D721Med (cell line): Measurements from ENCODE around the gene PMPCA.

Source experiments
- DNase-seq: peaks from one replicate; pipeline ENCODE4 v3.0.0; 2011; ENCODE audit warnings: low spot score; ENCODE audit not compliant: insufficient read length
- FAIRE-seq: peaks from 2 replicates; lab custom pipeline; 2011; peaks lifted over from hg19 to GRCh38; lab: Jason Lieb, UNC
- TF ChIP-seq, protein P1 (sequence below): IDR thresholded peaks from 2 replicates; pipeline ENCODE4 v1.5.1; 2012; ENCODE audit warnings: mild to moderate bottlenecking, control low read depth; ENCODE audit not compliant: insufficient read depth; ENCODE audit errors: missing control alignments

The PMPCA gene

DNA sequence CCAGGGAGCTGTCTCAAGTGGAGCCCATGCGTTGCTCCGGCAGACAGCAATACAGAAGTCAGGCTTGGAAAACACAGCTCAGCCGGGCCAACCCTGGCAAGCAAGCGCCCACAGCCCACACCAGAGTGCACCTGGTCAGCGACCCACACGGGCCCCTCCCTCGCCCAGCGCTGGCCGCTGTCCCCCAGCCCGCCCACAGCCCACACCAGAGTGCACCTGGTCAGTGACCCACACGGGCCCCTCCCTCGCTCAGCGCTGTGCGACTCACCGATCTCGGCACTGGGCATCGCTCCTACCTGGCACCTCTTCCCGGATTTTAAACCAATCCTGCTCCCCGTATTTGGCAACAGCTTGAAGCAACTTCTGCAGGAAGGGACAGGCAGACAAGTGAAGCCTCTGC is 23.2 kb upstream of the PMPCA start:
- DNase-seq (no peak), FAIRE-seq (no peak)
- TF ChIP-seq, protein P1, sequence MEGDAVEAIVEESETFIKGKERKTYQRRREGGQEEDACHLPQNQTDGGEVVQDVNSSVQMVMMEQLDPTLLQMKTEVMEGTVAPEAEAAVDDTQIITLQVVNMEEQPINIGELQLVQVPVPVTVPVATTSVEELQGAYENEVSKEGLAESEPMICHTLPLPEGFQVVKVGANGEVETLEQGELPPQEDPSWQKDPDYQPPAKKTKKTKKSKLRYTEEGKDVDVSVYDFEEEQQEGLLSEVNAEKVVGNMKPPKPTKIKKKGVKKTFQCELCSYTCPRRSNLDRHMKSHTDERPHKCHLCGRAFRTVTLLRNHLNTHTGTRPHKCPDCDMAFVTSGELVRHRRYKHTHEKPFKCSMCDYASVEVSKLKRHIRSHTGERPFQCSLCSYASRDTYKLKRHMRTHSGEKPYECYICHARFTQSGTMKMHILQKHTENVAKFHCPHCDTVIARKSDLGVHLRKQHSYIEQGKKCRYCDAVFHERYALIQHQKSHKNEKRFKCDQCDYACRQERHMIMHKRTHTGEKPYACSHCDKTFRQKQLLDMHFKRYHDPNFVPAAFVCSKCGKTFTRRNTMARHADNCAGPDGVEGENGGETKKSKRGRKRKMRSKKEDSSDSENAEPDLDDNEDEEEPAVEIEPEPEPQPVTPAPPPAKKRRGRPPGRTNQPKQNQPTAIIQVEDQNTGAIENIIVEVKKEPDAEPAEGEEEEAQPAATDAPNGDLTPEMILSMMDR = no peak

DNA sequence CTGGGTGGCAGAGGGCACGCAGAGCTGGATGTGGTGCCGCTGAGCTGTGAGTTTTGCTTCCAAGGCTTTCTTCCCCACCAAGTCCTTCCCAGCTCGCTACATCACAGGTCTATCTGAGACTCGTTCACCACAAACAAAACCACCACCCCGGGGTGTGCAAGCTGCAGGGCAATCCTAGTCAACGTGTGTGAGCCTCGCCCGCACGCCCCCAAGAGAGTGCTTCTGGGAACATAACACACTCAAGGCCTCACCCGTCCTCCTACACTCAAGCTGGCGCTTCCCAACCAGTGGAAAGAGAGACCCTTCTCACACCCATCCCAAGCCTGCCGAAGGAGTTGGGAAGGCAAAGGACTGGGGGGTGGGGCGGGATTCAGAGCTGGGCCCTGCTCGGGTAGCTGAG is 21.1 kb upstream of the PMPCA start:
- FAIRE-seq = no peak
- DNase-seq = no peak
- TF ChIP-seq, protein P1 = no peak

DNA sequence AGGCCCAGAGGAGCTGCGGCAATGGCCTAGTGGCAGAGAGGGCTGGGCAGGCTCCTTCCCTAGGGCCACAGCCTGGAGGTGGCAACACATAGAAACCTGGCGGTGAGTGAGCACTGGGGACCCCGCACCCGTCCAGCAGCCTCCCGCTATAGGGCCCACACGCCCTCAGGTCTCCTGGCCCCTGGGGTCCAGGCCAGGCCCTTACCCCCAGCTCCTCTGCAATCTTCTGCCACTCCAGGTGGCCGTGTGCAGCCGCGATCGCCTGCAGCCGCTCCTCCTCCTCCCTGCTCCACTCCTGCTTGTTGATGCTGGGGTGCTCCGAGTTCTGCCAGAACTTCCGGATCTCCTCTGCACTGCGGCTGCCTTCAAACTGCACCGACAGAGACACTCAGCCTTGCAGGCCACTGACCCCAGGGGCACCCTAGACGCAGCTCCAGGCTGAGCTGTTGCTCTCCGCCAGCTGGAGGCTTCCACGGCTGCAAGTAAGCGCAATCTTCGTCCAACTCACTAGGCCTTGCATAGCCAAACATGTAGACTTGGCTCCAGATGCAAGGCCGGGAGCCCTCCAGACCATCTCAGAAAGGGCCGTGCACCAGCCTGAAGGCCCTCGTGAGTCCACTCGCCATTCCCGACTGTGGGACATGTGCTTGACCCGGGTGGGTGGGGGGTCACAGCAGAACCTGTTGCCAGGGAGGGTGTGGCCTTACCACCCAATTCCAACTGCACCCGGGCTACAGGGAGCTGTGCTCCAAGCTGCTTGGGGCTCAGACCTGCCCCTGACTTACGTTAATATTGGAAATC is 18.5 kb upstream of the PMPCA start:
- no peak for FAIRE-seq
- TF ChIP-seq, protein P1 = no peak
- no peak for DNase-seq

DNA sequence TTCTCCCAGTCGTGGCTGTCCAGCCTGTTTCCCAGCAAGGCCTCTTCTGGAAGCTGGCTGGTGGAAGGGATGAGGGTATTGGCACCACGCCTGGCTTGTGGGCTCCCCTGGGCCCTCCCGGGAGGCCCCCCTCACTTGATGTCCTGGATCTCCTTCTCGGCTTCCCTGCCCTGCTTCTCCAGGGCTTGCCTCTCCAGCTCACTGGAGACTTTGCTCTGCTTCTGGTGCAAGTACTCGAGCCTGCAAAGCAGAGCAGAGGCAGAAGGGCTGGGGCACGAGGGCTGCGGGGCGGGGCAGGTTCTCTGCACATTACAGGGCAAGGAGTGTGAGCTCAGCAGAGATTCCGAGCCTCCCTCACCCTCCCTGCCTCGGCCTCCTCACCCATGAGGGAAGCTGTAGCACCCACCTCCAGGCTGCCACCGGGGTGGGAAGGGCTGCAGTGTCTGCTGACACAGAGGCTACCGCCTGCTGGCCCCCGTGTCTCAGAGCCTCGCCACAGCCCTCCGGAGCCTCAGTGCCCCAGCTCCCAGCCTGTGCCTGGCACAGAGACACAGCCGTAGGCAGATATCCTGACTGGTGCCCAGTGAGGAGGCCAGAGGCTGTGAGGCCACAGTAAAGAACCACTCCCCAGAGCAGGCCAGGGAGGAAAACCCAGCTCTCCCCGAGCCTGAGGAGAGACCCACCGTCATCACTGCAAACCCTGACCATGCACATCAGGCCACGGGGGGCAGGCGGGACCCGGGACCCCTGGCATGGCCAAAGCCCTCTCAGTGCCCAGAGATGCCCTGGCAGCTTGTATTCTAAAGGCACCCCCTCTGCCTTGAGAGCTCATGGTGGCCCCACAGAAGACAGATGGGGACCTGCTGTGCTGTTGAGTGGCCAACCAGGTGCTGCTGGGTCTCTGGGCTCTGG is 17.7 kb upstream of the PMPCA start:
- no peak for FAIRE-seq
- TF ChIP-seq, protein P1 = no peak
- DNase-seq = no peak

- DNase-seq (no peak), FAIRE-seq (no peak)
- TF ChIP-seq, protein P1 = no peak
Measured at GRCh38 chr9:136393531-136393930, 16.9 kb upstream of the PMPCA start.

DNA sequence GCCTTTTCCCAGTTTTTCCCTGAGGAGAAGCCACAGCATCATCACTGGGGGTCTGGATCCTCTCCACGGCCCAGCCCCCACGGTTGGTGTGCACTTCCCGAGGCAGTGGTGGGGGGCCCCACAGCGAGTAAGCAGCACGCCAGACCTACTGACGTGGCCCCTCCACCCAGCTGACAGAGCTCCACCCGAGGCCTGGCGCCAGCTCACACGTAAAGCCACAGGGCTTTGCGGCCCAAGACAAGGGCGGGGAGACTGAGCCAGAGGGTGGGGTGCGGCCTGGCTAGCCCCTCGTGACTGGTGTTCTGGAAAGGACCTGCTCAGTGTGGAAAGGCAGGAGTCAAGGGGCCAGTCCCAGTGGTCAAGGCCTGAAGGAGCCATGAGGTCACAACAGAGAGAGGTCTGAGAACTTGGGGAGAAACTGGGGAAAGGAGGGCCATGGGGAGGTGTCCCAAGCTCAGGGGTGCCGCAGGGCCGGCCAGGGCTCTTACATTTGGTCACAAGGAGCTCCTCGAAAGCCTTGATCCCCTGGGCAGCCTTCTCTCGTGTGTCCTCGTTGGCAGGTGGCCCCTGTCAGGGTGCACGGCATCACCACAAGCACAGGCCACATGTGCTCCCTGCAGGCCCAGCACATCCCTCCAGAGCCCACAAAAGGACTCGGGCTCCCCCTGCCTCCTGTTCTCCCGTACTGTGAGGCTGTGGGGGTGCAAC is 16.0 kb upstream of the PMPCA start:
- TF ChIP-seq, protein P1 = no peak
- DNase-seq = no peak
- no peak for FAIRE-seq
